Ovary (tissue), 9 donors: ENCODE data around the gene ASB5. TPM values are rescaled to one million over a fixed set of nuclear protein-coding genes. Genes with fewer than 3 reads are reported as not detected.
"Not testable (repeated sequence)": the region's sequence is repeated elsewhere in the genome, so short reads cannot be mapped to it uniquely, and the experiment has no call there.

Experiments used
- DNase-seq, 5 donors: peaks; one replicate each; pipeline ENCODE4 v3.0.0-alpha.2; 2019 to 2020
- H3K27ac ChIP-seq, 2 donors: fragments of 200-600 bp; one replicate each; pipeline versions ENCODE4 v1.5.1 to v1.8.0; 2019 to 2022
- H3K27me3 ChIP-seq: fragments of 200-600 bp; one replicate; pipeline ENCODE4 v1.8.0; 2022
- H3K36me3 ChIP-seq: fragments of 200-600 bp; sonication (generic); one replicate; pipeline ENCODE4 v1.5.1; 2019
- H3K4me1 ChIP-seq: one replicate; pipeline ENCODE4 v1.8.1; 2013; ENCODE audit warnings: mild to moderate bottlenecking, moderate library complexity; ENCODE audit not compliant: insufficient read depth
- H3K4me3 ChIP-seq: fragments of 200-600 bp; sonication (generic); one replicate; pipeline ENCODE4 v1.5.1; 2017
- H3K9me3 ChIP-seq, 2 donors: fragments of 200-600 bp in 1 of 2; sonication (generic) in 1 of 2; one replicate each; pipeline versions ENCODE4 v1.5.1 to v1.8.1; 2013 to 2019; ENCODE audit warnings: mild to moderate bottlenecking in 1 of 2, moderate library complexity in 1 of 2
- EP300 ChIP-seq: sonication (generic); formaldehyde crosslinking; IDR thresholded peaks from one replicate; pipeline ENCODE4 v1.6.1; 2017; ENCODE audit warnings: antibody characterized with exemption
- POLR2A ChIP-seq: fragments of 450-650 bp; IDR thresholded peaks from one replicate; pipeline ENCODE4 v1.6.1; 2017; ENCODE audit warnings: antibody characterized with exemption, mild to moderate bottlenecking, moderate library complexity
- whole genome bisulfite sequencing, 3 donors: extraction: QIAGEN DNeasy Blood & Tissue Kit in 1 of 3; methylation state at CpG; one replicate each; pipeline versions ENCODE4 v1.1.5 to v1.1.7; 2013 to 2017; 5-methylcytosine and 5-hydroxymethylcytosine counted together
- intact Hi-C, 4 donors: fragments of 100-400 bp; cut with DNase I; formaldehyde crosslinking; loops; one replicate each; pipeline versions ENCODE4 v1.11.0 to v1.15.1; 2022 to 2023
- polyA plus RNA-seq, 2 donors: library from polyadenylated mRNA; stranded (reverse); fragments of 200-250 nt in 1 of 2; fragments of 350-450 nt in 1 of 2; fragmentation: Illumina TruSeq in 1 of 2; extraction: RNeasy Lipid Tissue Mini Kit (QIAGEN cat#74804) in 1 of 2; gene quantifications; one replicate each; pipeline ENCODE4 v1.2.3, GENCODE V29; 2013 to 2014
- total RNA-seq, 7 donors: library from RNA; depleted of rRNA in 2 of 7; stranded (reverse); fragments of >200 nt in 2 of 7; fragmentation: NEBNext Ultra II Directional in 3 of 7; extraction: Animal tissue kit (Norgen Biotek cat#: 25700) in 3 of 7; gene quantifications; one replicate each; pipeline versions ENCODE4 v1.1.0 to v1.2.4, GENCODE V29; 2016 to 2023
- TF ChIP-seq, protein P1 (sequence below), 3 donors: fragments of 450-650 bp in 2 of 3; fragments of 200-600 bp in 1 of 3; IDR thresholded peaks; one replicate each; pipeline versions ENCODE4 v1.5.1 to v1.8.0; 2016 to 2022; ENCODE audit warnings: antibody characterized with exemption in 3 of 3, mild to moderate bottlenecking in 1 of 3
- donor health status: DM: no; HTN: no; CAD: no; lungs with moderate emphysema.
- donor health status: DM: no; HTN: no; CAD: no.
- donor health status: Bipolar disorder and iron deficiency.
- donor health status: DM: yes; HTN: yes; CAD: no.
- donor health status: DM: no; HTN: no; CAD: no.
- donor health status: DM: yes; HTN: yes; CAD: no.

Gene ASB5
- total and polyA plus RNA-seq, 9 donors = 0.11 to 0.37 (median 0.23) TPM; not detected in 6

DNA sequence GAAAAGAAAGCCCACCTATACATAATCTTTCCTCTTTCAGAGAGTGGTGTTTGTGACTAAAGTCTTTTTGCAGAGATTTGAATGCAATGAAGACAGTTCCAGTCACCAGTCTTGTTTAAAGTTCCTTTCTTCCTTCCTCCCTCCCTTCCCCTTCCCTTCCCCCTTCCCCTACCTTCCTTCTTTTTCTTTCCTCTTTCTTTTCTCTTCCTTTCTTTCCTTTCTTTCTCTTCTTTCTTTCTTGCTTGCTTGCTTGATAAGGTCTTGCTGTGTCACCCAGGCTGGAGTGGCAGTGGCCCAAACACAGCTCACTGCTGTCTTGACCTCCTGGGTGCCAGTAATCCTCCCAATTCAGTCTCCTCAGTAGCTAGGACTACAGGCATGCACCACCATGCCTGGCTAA lies 19.0 kb upstream of the ASB5 start:
- DNase-seq = no peak
- TF ChIP-seq POLR2A = no peak
- TF ChIP-seq, protein P1, sequence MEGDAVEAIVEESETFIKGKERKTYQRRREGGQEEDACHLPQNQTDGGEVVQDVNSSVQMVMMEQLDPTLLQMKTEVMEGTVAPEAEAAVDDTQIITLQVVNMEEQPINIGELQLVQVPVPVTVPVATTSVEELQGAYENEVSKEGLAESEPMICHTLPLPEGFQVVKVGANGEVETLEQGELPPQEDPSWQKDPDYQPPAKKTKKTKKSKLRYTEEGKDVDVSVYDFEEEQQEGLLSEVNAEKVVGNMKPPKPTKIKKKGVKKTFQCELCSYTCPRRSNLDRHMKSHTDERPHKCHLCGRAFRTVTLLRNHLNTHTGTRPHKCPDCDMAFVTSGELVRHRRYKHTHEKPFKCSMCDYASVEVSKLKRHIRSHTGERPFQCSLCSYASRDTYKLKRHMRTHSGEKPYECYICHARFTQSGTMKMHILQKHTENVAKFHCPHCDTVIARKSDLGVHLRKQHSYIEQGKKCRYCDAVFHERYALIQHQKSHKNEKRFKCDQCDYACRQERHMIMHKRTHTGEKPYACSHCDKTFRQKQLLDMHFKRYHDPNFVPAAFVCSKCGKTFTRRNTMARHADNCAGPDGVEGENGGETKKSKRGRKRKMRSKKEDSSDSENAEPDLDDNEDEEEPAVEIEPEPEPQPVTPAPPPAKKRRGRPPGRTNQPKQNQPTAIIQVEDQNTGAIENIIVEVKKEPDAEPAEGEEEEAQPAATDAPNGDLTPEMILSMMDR (IDR thresholded peaks at IDR 0.05) = no peak
- TF ChIP-seq EP300 = no peak
- no peaks in the 10 kb centered on the region for H3K4me1 ChIP-seq
- H3K9me3 ChIP-seq = no peaks in the 10 kb centered on the region
- H3K36me3 ChIP-seq = no peaks in the 10 kb centered on the region
- no peak overlapping the region for H3K4me3 ChIP-seq
- intact Hi-C loops = no loop called here
- no peaks in the 10 kb centered on the region for H3K27me3 ChIP-seq
- H3K27ac ChIP-seq = no peak overlapping the region

DNA sequence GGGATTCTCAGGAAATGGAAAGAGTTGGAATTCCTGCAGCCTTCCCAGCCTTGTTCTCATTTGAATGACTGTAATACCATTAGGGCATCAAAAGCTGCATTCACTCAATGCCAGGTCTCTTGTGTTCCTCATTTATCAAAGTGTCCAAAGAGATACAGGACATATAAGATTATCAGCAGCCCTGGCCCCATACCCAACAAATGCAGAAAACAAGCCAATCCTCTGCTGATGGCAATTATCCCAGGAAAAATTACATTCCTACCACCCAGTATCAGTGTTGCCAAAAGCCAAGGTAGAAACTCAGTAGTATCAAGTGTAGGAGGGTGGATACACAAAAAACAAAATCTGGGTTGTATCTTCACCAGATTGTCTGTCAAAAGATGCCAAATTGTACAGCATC lies 18.5 kb upstream of the ASB5 start:
- no peaks in the 10 kb centered on the region for H3K4me1 ChIP-seq
- H3K27me3 ChIP-seq = no peaks in the 10 kb centered on the region
- intact Hi-C loops = no loop called here
- no peaks in the 10 kb centered on the region for H3K36me3 ChIP-seq
- H3K4me3 ChIP-seq = no peak overlapping the region
- H3K9me3 ChIP-seq = no peaks in the 10 kb centered on the region
- TF ChIP-seq, protein P1 (IDR thresholded peaks at IDR 0.05) = no peak
- TF ChIP-seq POLR2A (no peak), EP300 (no peak)
- no peak for DNase-seq
- no peak overlapping the region for H3K27ac ChIP-seq

DNA sequence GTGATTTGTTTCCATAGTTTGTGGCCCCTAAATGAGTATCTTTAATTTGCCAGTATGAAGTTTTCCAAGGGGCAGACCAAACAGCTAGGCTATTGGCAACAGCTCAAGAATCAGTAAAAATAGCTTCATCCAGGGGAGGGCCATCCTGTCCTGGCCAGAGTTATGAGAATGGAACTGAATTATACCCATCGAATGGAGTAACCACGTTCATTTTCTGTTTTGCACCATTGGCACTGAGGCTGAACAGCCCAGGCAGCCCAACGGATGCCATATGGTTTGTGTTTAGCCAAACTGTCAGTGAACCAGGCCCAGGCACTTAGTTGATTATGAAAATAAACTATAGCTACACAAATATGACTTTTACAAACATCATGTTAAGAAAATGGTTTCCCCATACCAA lies 17.7 kb upstream of the ASB5 start:
- H3K36me3 ChIP-seq = no peaks in the 10 kb centered on the region
- DNase-seq = no peak
- H3K9me3 ChIP-seq = no peaks in the 10 kb centered on the region
- no peaks in the 10 kb centered on the region for H3K4me1 ChIP-seq
- WGBS, 3 donors = 41 to 50% (median 47%) methylated on average over 3 of the region's 3 CpGs
- no peak overlapping the region for H3K27ac ChIP-seq
- H3K27me3 ChIP-seq = no peaks in the 10 kb centered on the region
- TF ChIP-seq POLR2A = no peak
- TF ChIP-seq EP300 = no peak
- TF ChIP-seq, protein P1 (IDR thresholded peaks at IDR 0.05) = no peak
- no peak overlapping the region for H3K4me3 ChIP-seq
- intact Hi-C loops = no loop called here

DNA sequence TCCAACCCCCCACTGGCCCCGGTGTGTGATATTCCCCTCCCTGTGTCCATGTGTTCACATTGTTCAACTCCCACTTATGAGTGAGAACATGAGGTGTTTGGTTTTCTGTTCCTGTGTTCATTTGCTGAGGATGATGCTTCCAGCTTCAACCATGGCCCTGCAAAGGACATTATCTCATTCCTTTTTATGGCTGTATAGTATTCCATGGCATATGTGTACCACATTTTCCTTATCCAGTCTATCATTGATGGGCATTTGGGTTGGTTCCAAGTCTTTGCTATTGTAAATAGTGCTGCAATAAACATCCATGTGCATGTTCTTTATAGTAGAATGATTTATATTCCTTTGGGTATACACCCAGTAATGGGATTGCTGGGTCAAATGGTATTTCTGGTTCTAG lies 10.5 kb upstream of the ASB5 start:
- H3K36me3 ChIP-seq, H3K9me3 ChIP-seq, H3K4me3 ChIP-seq, H3K27me3 ChIP-seq, H3K27ac ChIP-seq, H3K4me1 ChIP-seq, DNase-seq, intact Hi-C loops: not testable (repeated sequence)
- WGBS, 3 donors = 83 to 93% (median 93%) methylated on average over 1 of the region's 1 CpG

DNA sequence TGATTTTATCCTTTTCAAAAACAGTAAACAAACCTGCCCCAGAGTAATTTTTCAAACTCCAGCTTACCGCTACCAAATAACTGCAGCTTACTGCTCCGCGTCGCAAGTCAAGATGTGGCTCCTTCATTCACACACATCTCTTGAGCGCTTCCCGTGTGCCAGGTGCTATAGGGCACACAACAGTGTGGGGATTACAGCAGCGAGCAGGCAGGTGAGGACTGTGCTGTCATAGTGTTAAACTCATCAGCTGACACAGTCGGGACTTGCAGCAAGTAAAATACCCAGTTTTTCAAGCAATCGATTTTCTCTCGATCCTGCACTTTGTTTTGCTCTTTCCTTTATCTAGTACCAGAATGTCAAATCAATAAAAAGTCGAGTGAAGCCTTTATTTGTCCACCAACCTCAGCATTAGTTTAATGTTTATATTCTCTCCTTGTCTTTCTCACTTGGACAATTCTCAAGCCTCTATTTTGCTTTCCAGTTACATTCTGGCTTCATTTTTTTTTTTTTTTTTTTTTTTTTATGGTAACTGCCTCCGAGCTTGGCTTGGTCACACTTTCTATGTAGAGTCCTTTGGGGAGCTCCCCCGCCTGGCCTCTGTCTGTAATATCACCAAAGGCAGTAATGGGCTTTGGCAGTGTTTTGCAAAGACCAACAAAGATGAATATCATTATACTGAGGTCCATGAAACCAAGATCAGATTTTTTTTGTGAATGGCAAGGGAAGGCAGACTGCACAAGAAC lies 8.3 kb upstream of the ASB5 start:
- H3K9me3 ChIP-seq = no peaks in the 10 kb centered on the region
- no peak overlapping the region for H3K4me3 ChIP-seq
- H3K36me3 ChIP-seq = no peaks in the 10 kb centered on the region
- no peaks in the 10 kb centered on the region for H3K27me3 ChIP-seq
- 49 to 64% (median 53%) methylated on average over 13 of the region's 13 CpGs for WGBS, 3 donors
- no peaks in the 10 kb centered on the region for H3K4me1 ChIP-seq
- H3K27ac ChIP-seq = no peak overlapping the region
- TF ChIP-seq, protein P1 (IDR thresholded peaks at IDR 0.05) = no peak
- intact Hi-C loops = no loop called here
- DNase-seq = peak; percentile 11 to 51 (median 23)
